COR-L47 (cell line): ENCODE measurements around the gene VWA5B1.
A peak's percentile ranks its signal among the peaks of the same experiment; 100 is the strongest.

Experiments used
- DNase-seq: peaks from one replicate; lab custom pipeline; 2025; lab: John Stamatoyannopoulos, UW

VWA5B1 gene

DNA sequence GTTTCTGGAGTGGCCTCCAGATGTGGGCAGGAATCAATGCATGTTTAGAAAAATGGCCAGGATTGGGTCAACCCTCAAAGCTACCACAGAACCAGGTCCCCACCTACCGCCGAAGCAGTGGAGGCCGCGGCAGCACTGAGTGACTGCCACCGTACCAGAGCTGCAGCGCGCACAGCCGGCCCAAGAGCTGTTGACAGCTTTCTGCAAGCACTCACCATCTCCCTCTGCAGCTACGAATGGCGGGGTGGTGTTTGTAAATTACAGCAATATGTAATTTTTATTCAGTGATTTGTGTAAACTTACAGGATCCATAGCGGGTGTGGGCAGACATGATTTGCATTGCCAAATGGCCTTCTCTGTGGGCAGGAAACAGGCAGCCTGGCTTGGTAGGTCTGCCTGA lies 98.9 kb downstream of the VWA5B1 start:
- DNase-seq, result no peak

GRCh38 chr1:20390589-20391331 lies 100.1 kb downstream of the VWA5B1 start:
- DNase-seq, result no peak

DNA sequence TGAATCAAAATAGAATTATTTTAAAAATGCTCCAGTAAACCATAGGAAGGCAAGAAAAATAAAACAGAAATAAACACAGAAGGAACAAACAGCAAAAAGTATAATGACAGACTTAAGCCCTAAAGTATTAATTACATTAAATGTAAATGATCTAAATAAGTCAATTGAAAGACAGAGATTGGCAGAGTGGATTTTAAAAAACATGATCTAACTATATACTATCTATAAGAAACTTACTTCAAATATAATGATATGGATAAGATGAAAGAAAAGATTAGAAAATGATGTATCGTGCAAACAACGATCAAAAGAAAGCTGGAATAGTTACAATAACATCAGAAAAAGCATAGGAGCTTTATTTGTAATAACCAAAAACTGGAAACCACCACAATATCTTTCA lies 104.6 kb downstream of the VWA5B1 start:
- no peak for DNase-seq

DNA sequence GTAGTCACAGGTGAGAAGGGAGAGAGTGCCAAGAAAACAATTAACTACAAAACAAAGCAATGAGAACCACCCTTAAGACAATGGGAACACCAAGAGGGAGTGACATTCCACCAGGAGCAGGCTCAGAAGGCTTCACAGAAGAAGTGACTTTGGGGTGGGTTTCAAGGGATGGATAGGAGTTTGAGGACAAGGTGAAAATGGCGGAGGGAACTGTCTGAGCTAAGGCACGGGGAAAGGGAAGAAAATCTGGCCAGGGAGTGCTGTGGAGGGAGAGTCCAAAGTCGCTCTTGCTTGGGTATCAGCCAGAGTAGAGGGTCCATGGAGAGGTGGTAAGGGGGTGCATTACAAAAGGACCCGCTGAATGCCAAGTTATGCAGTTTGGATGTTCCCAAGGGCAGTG lies 108.1 kb downstream of the VWA5B1 start:
- DNase-seq, result no peak

GRCh38 chr1:20399196-20399595 lies 108.5 kb downstream of the VWA5B1 start:
- no peak for DNase-seq

- peak; percentile 18 for DNase-seq
Measured at GRCh38 chr1:20399606-20400180, 109.0 kb downstream of the VWA5B1 start.

- DNase-seq, result no peak
Measured at GRCh38 chr1:20400341-20401177, 109.9 kb downstream of the VWA5B1 start.

GRCh38 chr1:20401405-20402010 lies 110.8 kb downstream of the VWA5B1 start:
- no peak for DNase-seq

- peak; percentile 64 for DNase-seq
Measured at GRCh38 chr1:20402585-20403422, 112.1 kb downstream of the VWA5B1 start.

GRCh38 chr1:20403423-20404145 lies 112.9 kb downstream of the VWA5B1 start:
- DNase-seq, result no peak

DNA sequence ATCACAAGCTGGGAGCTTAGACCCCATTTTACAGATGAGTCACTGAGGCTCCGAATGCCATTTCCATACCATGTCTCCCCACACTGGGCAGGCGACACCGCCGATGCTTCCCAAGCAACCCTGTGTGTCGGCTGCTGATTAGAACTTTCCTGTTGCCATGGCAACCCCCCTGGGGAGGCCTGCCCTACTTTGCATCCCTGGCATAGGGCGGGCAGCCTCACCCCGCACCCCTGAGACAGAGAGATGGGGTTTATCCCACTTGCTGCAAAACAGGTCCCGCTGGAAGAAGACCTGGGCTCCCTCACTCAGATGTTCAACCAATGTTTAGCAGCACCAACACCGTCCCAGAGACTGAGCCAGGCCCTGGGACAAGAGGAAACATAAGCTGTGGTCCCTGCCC lies 113.8 kb downstream of the VWA5B1 start:
- no peak for DNase-seq
